ENCODE data around the gene SMAD5.

SMAD5 gene

DNA sequence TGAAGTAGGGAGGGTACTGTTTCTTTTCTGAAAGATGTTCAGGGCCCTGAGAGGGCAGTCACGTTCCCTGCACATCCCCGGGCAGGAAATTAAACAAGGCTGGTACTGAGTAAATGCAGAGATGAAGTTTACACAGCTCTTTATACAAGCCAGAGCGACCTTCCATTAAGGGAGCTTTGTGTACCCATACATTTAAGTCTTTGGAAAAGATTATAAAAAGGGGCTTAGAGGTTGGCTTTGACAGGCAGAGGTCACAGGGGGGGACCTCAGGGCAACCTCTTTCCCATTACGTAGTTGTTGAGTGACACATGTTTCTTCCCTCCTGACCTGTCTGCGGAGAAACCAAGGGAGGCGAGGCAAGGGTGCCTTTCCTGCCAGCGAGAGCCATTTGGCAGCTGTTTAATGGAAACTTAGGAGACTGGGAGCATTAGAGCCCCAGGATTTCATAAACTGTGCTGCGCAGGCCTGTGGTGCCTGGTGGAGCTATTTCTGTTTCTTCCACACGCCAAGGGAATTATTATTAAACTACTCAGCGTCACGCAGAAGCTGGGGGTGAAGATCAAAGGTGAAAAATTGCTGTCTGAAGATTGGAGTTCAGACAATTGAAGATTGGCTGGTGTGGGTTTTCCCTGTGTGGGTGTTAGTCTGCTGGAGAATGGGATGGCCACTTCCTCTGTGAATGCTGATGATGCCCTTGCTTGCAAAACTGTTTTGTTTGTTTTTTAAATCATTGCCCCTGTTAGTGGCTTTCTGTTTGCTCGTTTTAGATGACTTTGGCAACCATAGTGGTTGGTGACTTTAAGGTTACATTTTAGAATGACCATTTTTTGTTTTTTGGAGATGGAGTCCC is 63.6 kb downstream of the SMAD5 start:
- no peak for TF ChIP-seq ZFX (IDR thresholded peaks at IDR 0.05)
- TF ChIP-seq, protein P1, sequence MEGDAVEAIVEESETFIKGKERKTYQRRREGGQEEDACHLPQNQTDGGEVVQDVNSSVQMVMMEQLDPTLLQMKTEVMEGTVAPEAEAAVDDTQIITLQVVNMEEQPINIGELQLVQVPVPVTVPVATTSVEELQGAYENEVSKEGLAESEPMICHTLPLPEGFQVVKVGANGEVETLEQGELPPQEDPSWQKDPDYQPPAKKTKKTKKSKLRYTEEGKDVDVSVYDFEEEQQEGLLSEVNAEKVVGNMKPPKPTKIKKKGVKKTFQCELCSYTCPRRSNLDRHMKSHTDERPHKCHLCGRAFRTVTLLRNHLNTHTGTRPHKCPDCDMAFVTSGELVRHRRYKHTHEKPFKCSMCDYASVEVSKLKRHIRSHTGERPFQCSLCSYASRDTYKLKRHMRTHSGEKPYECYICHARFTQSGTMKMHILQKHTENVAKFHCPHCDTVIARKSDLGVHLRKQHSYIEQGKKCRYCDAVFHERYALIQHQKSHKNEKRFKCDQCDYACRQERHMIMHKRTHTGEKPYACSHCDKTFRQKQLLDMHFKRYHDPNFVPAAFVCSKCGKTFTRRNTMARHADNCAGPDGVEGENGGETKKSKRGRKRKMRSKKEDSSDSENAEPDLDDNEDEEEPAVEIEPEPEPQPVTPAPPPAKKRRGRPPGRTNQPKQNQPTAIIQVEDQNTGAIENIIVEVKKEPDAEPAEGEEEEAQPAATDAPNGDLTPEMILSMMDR (conservative IDR thresholded peaks at IDR 0.05), result no peak
- H3K27ac ChIP-seq, result no peak overlapping the region

DNA sequence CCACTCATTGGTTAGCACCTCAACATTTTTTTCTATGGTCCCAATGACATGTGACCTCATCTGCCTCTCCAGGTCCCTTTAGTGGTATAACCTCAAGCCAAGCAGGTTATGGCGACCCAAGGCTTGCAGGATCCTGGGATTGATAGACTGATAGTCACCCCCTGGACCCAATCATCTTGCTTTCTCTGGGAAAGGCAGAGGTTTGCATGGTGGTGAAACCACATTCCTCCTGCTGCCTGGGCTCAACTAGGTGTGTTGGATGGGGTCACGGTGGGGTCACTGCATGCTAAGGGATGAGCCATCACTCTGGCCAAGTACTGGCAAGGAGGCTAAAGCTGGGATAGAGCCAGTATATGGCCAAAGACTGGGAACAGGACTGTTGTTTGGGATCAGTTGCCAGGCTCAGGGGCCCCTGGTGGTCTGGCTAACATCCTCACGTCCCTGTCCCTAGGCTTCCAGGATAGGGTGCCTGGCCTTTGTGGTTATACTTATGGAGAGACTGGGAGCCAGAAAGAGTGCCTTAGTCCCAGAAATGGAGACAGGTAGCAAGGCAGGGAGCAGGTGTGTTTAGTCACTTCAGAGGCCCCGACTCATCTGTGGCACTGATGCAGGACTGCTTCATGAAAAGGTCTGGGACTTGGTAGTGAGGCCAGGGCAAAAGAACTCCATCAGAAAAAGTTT is 65.0 kb downstream of the SMAD5 start:
- TF ChIP-seq, protein P1 (conservative IDR thresholded peaks at IDR 0.05), result no peak
- TF ChIP-seq ZFX (IDR thresholded peaks at IDR 0.05), result no peak
- H3K27ac ChIP-seq, result no peak overlapping the region

DNA sequence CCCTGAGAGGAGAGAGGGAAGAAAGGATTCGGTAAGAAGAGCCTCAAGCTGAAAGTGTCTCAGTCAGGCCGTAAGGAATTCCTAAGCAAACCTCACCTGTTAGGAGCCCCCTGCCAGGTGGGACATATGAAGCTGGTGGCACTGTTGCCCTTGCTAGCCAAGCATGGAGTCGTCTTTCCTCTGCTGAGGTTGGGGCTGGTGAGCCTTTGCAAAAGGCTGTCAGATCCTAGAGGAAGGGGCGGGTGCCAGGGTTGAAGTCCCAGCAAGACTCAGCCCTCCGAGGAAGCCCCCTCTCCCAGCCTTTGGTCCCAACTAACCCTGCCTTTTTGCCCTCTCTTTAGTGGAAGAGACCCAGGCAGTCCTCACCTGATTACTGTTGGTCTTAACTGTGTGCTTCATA is 65.8 kb downstream of the SMAD5 start:
- H3K27ac ChIP-seq, result no peak overlapping the region
- no peak for TF ChIP-seq ZFX (IDR thresholded peaks at IDR 0.05)
- TF ChIP-seq, protein P1 (conservative IDR thresholded peaks at IDR 0.05), result no peak

DNA sequence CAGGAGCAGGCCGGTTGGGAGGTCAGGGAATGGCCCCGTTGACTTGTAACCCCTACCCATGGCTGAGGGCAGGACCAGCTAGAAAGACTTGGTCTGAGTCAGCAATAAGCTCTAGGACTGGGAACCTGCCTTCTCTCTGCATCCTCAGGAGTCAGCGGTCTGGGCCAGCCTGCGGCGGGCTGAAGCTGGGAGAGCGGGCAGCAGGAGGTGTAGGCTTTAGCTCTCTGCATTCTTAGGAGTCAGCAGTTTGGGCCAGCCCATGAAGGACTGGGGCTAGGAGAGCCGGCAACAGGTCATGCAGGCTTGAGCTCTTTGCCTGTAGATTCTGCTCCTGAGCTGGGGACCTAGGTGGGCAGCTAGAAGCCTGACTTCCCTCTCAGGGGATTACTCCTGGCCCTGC is 66.8 kb downstream of the SMAD5 start:
- no peak for TF ChIP-seq ZFX (IDR thresholded peaks at IDR 0.05)
- TF ChIP-seq, protein P1 (conservative IDR thresholded peaks at IDR 0.05), result no peak
- no peak overlapping the region for H3K27ac ChIP-seq

DNA sequence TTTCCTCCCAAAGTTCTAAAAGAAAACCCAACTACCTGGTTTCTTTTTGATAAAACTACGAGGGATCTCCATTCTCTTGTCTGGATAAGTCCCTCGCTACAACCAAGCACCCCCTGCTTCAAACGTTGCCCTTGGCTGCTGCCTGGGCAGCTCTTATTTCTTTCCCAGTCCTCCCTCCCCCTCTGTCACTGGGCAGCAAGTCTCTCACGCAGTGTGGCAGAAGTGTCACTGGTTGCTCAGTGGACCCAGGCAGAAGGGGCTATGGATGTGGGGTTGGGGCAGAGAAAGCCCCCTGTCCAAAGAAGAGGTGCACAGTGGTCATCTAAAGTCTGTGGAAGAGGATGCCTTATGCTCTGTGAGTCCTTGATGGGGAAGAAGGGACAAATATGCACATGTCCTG is 67.5 kb downstream of the SMAD5 start:
- no peak overlapping the region for H3K27ac ChIP-seq
- TF ChIP-seq ZFX (IDR thresholded peaks at IDR 0.05), result no peak
- TF ChIP-seq, protein P1 (conservative IDR thresholded peaks at IDR 0.05), result no peak

DNA sequence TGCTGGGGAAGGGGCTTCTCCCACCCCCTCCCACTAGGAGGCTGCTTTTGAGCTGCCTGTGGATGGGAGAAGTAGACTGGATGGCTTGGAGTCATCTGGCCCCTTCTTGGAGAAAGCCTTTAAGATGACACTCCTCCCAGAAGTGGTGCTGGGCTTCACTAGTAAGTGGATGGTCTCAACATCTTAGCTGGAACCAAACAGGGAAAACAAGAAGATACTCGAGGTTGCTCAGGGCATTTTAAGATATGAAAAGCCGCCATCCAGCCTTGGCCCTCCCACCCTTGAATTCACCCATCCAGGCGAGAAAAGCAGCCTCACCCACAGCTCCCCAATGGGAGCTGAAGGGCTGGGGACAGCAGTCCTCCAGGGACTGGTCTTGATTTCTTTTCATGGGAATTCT is 68.1 kb downstream of the SMAD5 start:
- no peak for TF ChIP-seq ZFX (IDR thresholded peaks at IDR 0.05)
- TF ChIP-seq, protein P1 (conservative IDR thresholded peaks at IDR 0.05), result no peak

DNA sequence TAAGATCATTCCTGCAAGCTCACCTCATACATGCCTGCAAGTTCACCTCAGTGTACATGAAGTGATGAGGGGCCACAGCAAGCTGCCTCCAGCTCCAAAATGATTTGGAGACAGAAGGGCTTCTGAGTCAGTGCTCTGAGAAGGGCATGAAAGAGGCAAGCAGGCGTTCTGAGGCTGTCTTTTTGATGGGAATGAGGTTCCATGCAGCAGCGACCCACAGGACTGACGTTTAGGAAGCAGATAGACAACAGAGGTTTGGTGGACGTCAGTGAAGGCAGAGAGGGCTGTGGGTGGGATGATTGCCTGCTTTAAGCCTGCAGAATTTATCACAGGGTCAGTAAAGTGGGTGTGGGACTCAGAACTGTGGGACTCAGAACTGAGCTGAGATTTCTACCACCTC is 69.2 kb downstream of the SMAD5 start:
- no peak for TF ChIP-seq ZFX (IDR thresholded peaks at IDR 0.05)
- TF ChIP-seq, protein P1 (conservative IDR thresholded peaks at IDR 0.05), result no peak
- H3K27ac ChIP-seq, result no peak overlapping the region

More for the DNA sequence above, 68.1 kb downstream of the SMAD5 start:
- H3K27ac ChIP-seq, result no peak overlapping the region
